ENCODE results near the gene PEA15.

Gene PEA15

GRCh38 chr1:160205242-160206035 is at the start of gene PEA15:
TSS of gene PEA15 (plus strand) at chr1:160205384. CDS start at chr1:160211545, 6,161 bp downstream.
- DNase-seq (ENCODE audit: low read depth in 3 of 3): peak; percentile 36 to 68 (median 53)

- DNase-seq (ENCODE audit: low read depth in 3 of 3): no peak
Measured at GRCh38 chr1:160156361-160156760, 48.8 kb upstream of the PEA15 start.

- no peak for DNase-seq (ENCODE audit: low read depth in 3 of 3)
Measured at GRCh38 chr1:160157174-160157573, 48.0 kb upstream of the PEA15 start.

- DNase-seq (ENCODE audit: low read depth in 3 of 3): no peak
Measured at GRCh38 chr1:160158031-160158430, 47.2 kb upstream of the PEA15 start.

GRCh38 chr1:160158534-160158933 is 46.6 kb upstream of the PEA15 start:
- no peak for DNase-seq (ENCODE audit: low read depth in 3 of 3)

GRCh38 chr1:160159846-160160245 is 45.3 kb upstream of the PEA15 start:
- DNase-seq (ENCODE audit: low read depth in 3 of 3): no peak

- no peak for DNase-seq (ENCODE audit: low read depth in 3 of 3)
Measured at GRCh38 chr1:160161965-160162705, 43.0 kb upstream of the PEA15 start.

- DNase-seq (ENCODE audit: low read depth in 3 of 3): no peak
Measured at GRCh38 chr1:160162931-160163330, 42.3 kb upstream of the PEA15 start.

- no peak for DNase-seq (ENCODE audit: low read depth in 3 of 3)
Measured at GRCh38 chr1:160163615-160164014, 41.6 kb upstream of the PEA15 start.

- no peak for DNase-seq (ENCODE audit: low read depth in 3 of 3)
Measured at GRCh38 chr1:160164121-160164520, 41.1 kb upstream of the PEA15 start.

GRCh38 chr1:160166166-160166868 is 38.9 kb upstream of the PEA15 start:
- DNase-seq (ENCODE audit: low read depth in 3 of 3): no peak

- DNase-seq (ENCODE audit: low read depth in 3 of 3): no peak
Measured at GRCh38 chr1:160167056-160167455, 38.1 kb upstream of the PEA15 start.

GRCh38 chr1:160167580-160167979 is 37.6 kb upstream of the PEA15 start:
- peak in 1 of 3 donors; percentile 10 for DNase-seq (ENCODE audit: low read depth in 3 of 3)

GRCh38 chr1:160168016-160168415 is 37.2 kb upstream of the PEA15 start:
- DNase-seq (ENCODE audit: low read depth in 3 of 3): no peak

- no peak for DNase-seq (ENCODE audit: low read depth in 3 of 3)
Measured at GRCh38 chr1:160168609-160169369, 36.4 kb upstream of the PEA15 start.

- peak in 1 of 3 donors; percentile 12 for DNase-seq (ENCODE audit: low read depth in 3 of 3)
Measured at GRCh38 chr1:160169553-160170399, 35.4 kb upstream of the PEA15 start.

GRCh38 chr1:160171354-160171753 is 33.8 kb upstream of the PEA15 start:
- no peak for DNase-seq (ENCODE audit: low read depth in 3 of 3)

GRCh38 chr1:160171980-160172379 is 33.2 kb upstream of the PEA15 start:
- DNase-seq (ENCODE audit: low read depth in 3 of 3): no peak

- no peak for DNase-seq (ENCODE audit: low read depth in 3 of 3)
Measured at GRCh38 chr1:160177231-160177630, 28.0 kb upstream of the PEA15 start.

GRCh38 chr1:160177667-160178066 is 27.5 kb upstream of the PEA15 start:
- DNase-seq (ENCODE audit: low read depth in 3 of 3): no peak

- DNase-seq (ENCODE audit: low read depth in 3 of 3): no peak
Measured at GRCh38 chr1:160178731-160179130, 26.5 kb upstream of the PEA15 start.

Data from stimulated activated CD4-positive, alpha-beta T cell treated with anti-CD3 and anti-CD28 coated beads, TNF-alpha, amount 100 ng/mL, for 48 hours (primary cell).